ENCODE results near the gene ME3.

- TF ChIP-seq, protein P1, sequence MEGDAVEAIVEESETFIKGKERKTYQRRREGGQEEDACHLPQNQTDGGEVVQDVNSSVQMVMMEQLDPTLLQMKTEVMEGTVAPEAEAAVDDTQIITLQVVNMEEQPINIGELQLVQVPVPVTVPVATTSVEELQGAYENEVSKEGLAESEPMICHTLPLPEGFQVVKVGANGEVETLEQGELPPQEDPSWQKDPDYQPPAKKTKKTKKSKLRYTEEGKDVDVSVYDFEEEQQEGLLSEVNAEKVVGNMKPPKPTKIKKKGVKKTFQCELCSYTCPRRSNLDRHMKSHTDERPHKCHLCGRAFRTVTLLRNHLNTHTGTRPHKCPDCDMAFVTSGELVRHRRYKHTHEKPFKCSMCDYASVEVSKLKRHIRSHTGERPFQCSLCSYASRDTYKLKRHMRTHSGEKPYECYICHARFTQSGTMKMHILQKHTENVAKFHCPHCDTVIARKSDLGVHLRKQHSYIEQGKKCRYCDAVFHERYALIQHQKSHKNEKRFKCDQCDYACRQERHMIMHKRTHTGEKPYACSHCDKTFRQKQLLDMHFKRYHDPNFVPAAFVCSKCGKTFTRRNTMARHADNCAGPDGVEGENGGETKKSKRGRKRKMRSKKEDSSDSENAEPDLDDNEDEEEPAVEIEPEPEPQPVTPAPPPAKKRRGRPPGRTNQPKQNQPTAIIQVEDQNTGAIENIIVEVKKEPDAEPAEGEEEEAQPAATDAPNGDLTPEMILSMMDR (IDR thresholded peaks at IDR 0.05), result no peak
- TF ChIP-seq POLR2A (IDR thresholded peaks at IDR 0.05) (no peak), POLR2AphosphoS5 (IDR thresholded peaks at IDR 0.05) (no peak)
These were observed 116.5 kb downstream of the ME3 start for GRCh38 chr11:86555866-86556265.

Measured in gastroesophageal sphincter (tissue), 3 donors.